Psoas muscle (tissue), 8 donors: ENCODE results near the gene RYR1. TPM values are rescaled to one million over a fixed set of nuclear protein-coding genes. Genes with fewer than 3 reads are reported as not detected.
A peak's percentile ranks its signal among the peaks of the same experiment; 100 is the strongest.

ENCODE experiments used
- ATAC-seq, 4 donors: fragments of 200-7000 bp; cut with Tn5 transposase; one replicate each; pipeline ENCODE4 v1.9.1; 2020; ENCODE audit warnings: moderate library complexity in 3 of 4, mild to moderate bottlenecking in 2 of 4
- DNase-seq, 2 donors: peaks; one replicate each; pipeline ENCODE4 v3.0.0-alpha.2; 2020
- H3K27ac ChIP-seq: fragments of 200-600 bp; one replicate; pipeline ENCODE4 v1.8.0; 2022
- H3K27me3 ChIP-seq, 3 donors: fragments of 200-600 bp in 1 of 3; one replicate each; pipeline versions ENCODE4 v1.6.1 to v1.8.0; 2013 to 2022; ENCODE audit warnings: low read length in 2 of 3, mild to moderate bottlenecking in 2 of 3, moderate library complexity in 1 of 3; ENCODE audit not compliant: insufficient read depth in 3 of 3
- H3K36me3 ChIP-seq, 2 donors: fragments of 200-600 bp in 1 of 2; one replicate each; pipeline versions ENCODE4 v1.6.1 to v1.8.0; 2013 to 2022; ENCODE audit warnings: low read depth in 1 of 2, mild to moderate bottlenecking in 1 of 2, moderate library complexity in 1 of 2; ENCODE audit not compliant: insufficient read depth in 1 of 2
- H3K4me1 ChIP-seq: fragments of 200-600 bp; one replicate; pipeline ENCODE4 v1.8.0; 2022
- H3K4me3 ChIP-seq: fragments of 200-600 bp; one replicate; pipeline ENCODE4 v1.8.0; 2022; ENCODE audit warnings: mild to moderate bottlenecking
- H3K9me3 ChIP-seq: fragments of 200-600 bp; one replicate; pipeline ENCODE4 v1.8.0; 2022
- WGBS, 3 donors: extraction: QIAGEN DNeasy Blood & Tissue Kit; methylation state at CpG; one replicate each; pipeline versions ENCODE4 v1.1.6 to v1.1.7; 2013; 5-methylcytosine and 5-hydroxymethylcytosine counted together
- intact Hi-C, 2 donors: fragments of 100-400 bp; cut with DNase I; formaldehyde crosslinking; loops; one replicate each; pipeline versions ENCODE4 v1.11.0 to v1.14.2; 2022
- long read RNA-seq, 2 donors: library from polyadenylated mRNA; unstranded; transcript quantifications; one replicate each; pipeline ENCODE4 v2.0.0, GENCODE V29; 2021
- polyA plus RNA-seq, 3 donors: library from polyadenylated mRNA; stranded (reverse); fragments of 200-250 nt; gene quantifications; one replicate each; pipeline ENCODE4 v1.2.3, GENCODE V29; 2013
- total RNA-seq, 4 donors: library from RNA; stranded (reverse); fragmentation: NEBNext Ultra II Directional in 2 of 4; extraction: Animal tissue kit (Norgen Biotek cat#: 25700) in 2 of 4; gene quantifications; one replicate each; pipeline versions ENCODE4 v1.2.1 to v1.2.4, GENCODE V29; 2021 to 2023
- TF ChIP-seq, protein P1 (sequence below): fragments of 200-600 bp; IDR thresholded peaks from one replicate; pipeline ENCODE4 v1.8.0; 2022; ENCODE audit warnings: antibody characterized with exemption
- donor health status: healthy with polysubstance abuse.
- donor health status: DM: no; HTN: no; CAD: no; lungs with moderate emphysema.
- donor health status: Bipolar disorder and iron deficiency.
- donor health status: healthy.
- donor health status: DM: yes; HTN: yes; CAD: no.
- donor health status: DM: no; HTN: no; CAD: no.
- donor health status: DM: no; HTN: no; CAD: no.
- donor health status: DM: yes; HTN: yes; CAD: no.

RYR1 gene
- 1,000 to 10,000 TPM in 2 of 4 donors, 100 to 1,000 TPM in 2; 572 to 1,211 (median 883) TPM for total RNA-seq
- polyA plus RNA-seq: 100 to 1,000 TPM in 2 of 3 donors, 10 to 100 TPM in 1; 56.0 to 278 (median 122) TPM
- long read RNA-seq, donor 1, partial matches to known transcripts: 937 of 961 reads
- long read RNA-seq, donor 1, other reads (novel, unspliced or antisense): 24 of 961 reads
- long read RNA-seq, donor 2, partial matches to known transcripts: 866 of 910 reads
- long read RNA-seq, donor 2, other reads (novel, unspliced or antisense): 44 of 910 reads

DNA sequence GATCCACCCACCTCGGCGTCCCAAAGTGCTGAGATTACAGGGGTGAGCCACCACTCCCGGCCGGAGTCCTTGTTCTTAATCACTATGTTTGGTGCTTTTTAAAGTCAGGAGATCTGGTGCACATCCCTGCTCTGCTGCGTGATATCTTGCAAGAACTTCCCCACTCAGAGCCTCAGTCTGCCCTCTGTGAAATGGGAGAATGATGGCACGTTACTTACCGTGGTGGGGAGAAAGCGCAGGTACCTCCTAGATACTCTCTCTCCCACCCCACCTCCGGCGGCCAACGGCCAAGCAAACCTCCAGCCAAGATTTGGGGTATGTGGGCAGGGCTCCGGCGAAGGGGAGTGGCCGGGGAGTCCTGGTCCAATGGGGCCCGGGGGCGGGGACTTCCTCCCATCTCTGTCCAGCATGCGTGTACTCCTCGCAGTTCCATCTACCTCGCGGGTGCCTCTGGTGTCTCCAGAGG is at the start of gene RYR1:
Gene RYR1 (plus strand): TSS at position 424 of the 466 bp plus-strand sequence. CDS start 139 bp downstream, outside the sequence.
- TF ChIP-seq, protein P1, sequence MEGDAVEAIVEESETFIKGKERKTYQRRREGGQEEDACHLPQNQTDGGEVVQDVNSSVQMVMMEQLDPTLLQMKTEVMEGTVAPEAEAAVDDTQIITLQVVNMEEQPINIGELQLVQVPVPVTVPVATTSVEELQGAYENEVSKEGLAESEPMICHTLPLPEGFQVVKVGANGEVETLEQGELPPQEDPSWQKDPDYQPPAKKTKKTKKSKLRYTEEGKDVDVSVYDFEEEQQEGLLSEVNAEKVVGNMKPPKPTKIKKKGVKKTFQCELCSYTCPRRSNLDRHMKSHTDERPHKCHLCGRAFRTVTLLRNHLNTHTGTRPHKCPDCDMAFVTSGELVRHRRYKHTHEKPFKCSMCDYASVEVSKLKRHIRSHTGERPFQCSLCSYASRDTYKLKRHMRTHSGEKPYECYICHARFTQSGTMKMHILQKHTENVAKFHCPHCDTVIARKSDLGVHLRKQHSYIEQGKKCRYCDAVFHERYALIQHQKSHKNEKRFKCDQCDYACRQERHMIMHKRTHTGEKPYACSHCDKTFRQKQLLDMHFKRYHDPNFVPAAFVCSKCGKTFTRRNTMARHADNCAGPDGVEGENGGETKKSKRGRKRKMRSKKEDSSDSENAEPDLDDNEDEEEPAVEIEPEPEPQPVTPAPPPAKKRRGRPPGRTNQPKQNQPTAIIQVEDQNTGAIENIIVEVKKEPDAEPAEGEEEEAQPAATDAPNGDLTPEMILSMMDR: no peak
- H3K36me3 ChIP-seq: peaks cover 0 to 19% of the 10 kb centered on the region in 2 donors
- no peaks in the 10 kb centered on the region for H3K27me3 ChIP-seq
- 6 to 10% (median 10%) methylated on average over 17 to 20 of the region's 20 CpGs for WGBS, 3 donors
- H3K4me3 ChIP-seq: peak within 1 kb of the TSS; percentile 90
- H3K4me1 ChIP-seq: peaks cover 39% of the 10 kb centered on the region
- peak within 1 kb of the TSS; percentile 98 for H3K27ac ChIP-seq
- ATAC-seq: peak; percentile 76 to 81 (median 78)
- H3K9me3 ChIP-seq: no peaks in the 10 kb centered on the region
- intact Hi-C loops: no loop called here
- peak; percentile 86 to 96 for DNase-seq

GRCh38 chr19:38383743-38384142 is 49.7 kb upstream of the RYR1 start:
- ATAC-seq (no peak), DNase-seq (no peak)
- H3K9me3 ChIP-seq: no peaks in the 10 kb centered on the region
- peaks cover 30 to 76% of the 10 kb centered on the region in 2 donors for H3K36me3 ChIP-seq
- TF ChIP-seq, protein P1: no peak
- intact Hi-C loops: no loop called here
- 86 to 100% (median 91%) methylated on average over 2 of the region's 2 CpGs for WGBS, 3 donors
- no peak overlapping the region for H3K4me3 ChIP-seq
- peaks cover 0 to 3% (median 0%) of the 10 kb centered on the region in 3 donors for H3K27me3 ChIP-seq
- peaks cover 21% of the 10 kb centered on the region for H3K4me1 ChIP-seq
- no peak overlapping the region for H3K27ac ChIP-seq

- 78 to 84% (median 82%) methylated on average over 10 of the region's 10 CpGs for WGBS, 3 donors
- DNase-seq (no peak), ATAC-seq (peak in 1 of 4 donors; percentile 0)
- peaks cover 0 to 3% (median 0%) of the 10 kb centered on the region in 3 donors for H3K27me3 ChIP-seq
- H3K27ac ChIP-seq: no peak overlapping the region
- TF ChIP-seq, protein P1: no peak
- intact Hi-C loops: no loop called here
- H3K4me1 ChIP-seq: peaks cover 21% of the 10 kb centered on the region
- H3K9me3 ChIP-seq: no peaks in the 10 kb centered on the region
- peaks cover 25 to 70% of the 10 kb centered on the region in 2 donors for H3K36me3 ChIP-seq
- no peak overlapping the region for H3K4me3 ChIP-seq
Measured at GRCh38 chr19:38384209-38385027, 49.1 kb upstream of the RYR1 start.

- no peak for DNase-seq
- Histone ChIP-seq H3K36me3 (peaks cover 23 to 62% of the 10 kb centered on the region in 2 donors), H3K27ac (no peak overlapping the region), H3K4me1 (peaks cover 21% of the 10 kb centered on the region), H3K27me3 (peaks cover 0 to 3% (median 0%) of the 10 kb centered on the region in 3 donors), H3K4me3 (no peak overlapping the region), H3K9me3 (no peaks in the 10 kb centered on the region)
- 79 to 83% (median 83%) methylated on average over 37 to 40 of the region's 40 CpGs for WGBS, 3 donors
- ATAC-seq: peak in 1 of 4 donors; percentile 1
- intact Hi-C loops: no loop called here
- TF ChIP-seq, protein P1: no peak
Measured at GRCh38 chr19:38385057-38385803, 48.3 kb upstream of the RYR1 start.
